Measurements from ENCODE around the gene MAP3K13.

The MAP3K13 gene

DNA sequence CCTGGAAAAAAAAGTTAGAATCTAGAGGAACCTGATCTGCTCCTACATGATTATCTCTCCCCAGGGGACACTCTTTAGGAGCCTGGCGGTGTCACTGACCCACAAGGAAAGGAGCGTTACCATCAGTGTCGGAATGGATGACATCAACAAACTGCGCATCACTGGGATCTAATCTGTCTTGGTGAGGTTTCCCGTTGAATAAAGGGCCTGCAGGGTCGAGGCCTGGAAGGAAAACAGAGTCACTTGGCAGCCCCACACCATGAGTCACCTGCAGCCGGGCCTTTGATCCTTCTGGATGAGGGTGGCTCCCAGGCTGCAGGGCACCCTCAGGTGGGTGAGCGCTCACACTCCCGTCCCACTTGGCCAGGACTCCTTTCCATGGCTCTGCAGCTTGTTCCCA is 164.4 kb downstream of the MAP3K13 start:
- CTCF ChIA-PET, result no interaction called here
- DNase-seq (ENCODE audit: extremely low spot score), result no peak
- no peak for TF ChIP-seq ARNT (IDR thresholded peaks at IDR 0.05)
- TF ChIP-seq, protein P1, sequence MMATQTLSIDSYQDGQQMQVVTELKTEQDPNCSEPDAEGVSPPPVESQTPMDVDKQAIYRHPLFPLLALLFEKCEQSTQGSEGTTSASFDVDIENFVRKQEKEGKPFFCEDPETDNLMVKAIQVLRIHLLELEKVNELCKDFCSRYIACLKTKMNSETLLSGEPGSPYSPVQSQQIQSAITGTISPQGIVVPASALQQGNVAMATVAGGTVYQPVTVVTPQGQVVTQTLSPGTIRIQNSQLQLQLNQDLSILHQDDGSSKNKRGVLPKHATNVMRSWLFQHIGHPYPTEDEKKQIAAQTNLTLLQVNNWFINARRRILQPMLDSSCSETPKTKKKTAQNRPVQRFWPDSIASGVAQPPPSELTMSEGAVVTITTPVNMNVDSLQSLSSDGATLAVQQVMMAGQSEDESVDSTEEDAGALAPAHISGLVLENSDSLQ (IDR thresholded peaks at IDR 0.05), result no peak
- no peak for TF ChIP-seq ELF4 (IDR thresholded peaks at IDR 0.05)
- TF ChIP-seq NFRKB (IDR thresholded peaks at IDR 0.05), result no peak
- TF ChIP-seq BHLHE40 (IDR thresholded peaks at IDR 0.05; ENCODE audit: borderline replicate concordance), result no peak
- TF ChIP-seq ZNF384 (IDR thresholded peaks at IDR 0.05), result no peak
- TF ChIP-seq L3MBTL2 (conservative IDR thresholded peaks at IDR 0.05), result no peak
- POLR2A ChIA-PET, result no interaction called here

GRCh38 chr3:185528532-185528931 is 165.6 kb downstream of the MAP3K13 start:
- TF ChIP-seq, protein P1 (IDR thresholded peaks at IDR 0.05), result no peak
- no peak for TF ChIP-seq FOXK2 (IDR thresholded peaks at IDR 0.05)
- no peak for TF ChIP-seq HDGF (IDR thresholded peaks at IDR 0.05; ENCODE audit: borderline replicate concordance)
- no peak for TF ChIP-seq CTBP1 (IDR thresholded peaks at IDR 0.05; ENCODE audit: borderline replicate concordance)
- no peak for TF ChIP-seq FOXA1 (IDR thresholded peaks at IDR 0.05)
- CTCF ChIA-PET, result no interaction called here
- DNase-seq (ENCODE audit: extremely low spot score), result no peak
- POLR2A ChIA-PET, result no interaction called here

DNA sequence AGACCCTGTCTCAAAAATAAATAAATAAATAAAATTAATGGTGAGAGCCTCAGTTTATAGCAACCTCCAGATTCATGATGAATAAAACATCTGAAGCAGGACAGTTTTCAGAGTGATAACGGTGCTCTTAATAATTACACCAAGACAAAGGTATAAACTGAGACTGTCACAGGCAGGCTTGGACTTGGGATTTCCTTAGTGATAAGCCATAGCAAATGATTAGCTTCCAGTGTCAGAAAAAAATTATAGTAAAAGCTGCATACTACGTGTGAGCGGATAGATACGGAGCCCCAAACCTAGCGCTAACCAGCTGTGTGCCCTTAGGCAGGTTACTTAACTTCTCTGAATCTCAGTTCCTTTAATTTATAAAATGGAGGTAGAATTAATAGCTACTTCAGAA is 167.9 kb downstream of the MAP3K13 start:
- DNase-seq (ENCODE audit: extremely low spot score), result no peak
- CTCF ChIA-PET, result no interaction called here
- POLR2A ChIA-PET, result no interaction called here
- TF ChIP-seq FOXA1 (IDR thresholded peaks at IDR 0.05) (no peak), BHLHE40 (IDR thresholded peaks at IDR 0.05; ENCODE audit: borderline replicate concordance) (no peak), TARDBP (IDR thresholded peaks at IDR 0.05) (no peak), FOXM1 (IDR thresholded peaks at IDR 0.05; ENCODE audit: borderline replicate concordance) (no peak), ELF4 (IDR thresholded peaks at IDR 0.05) (no peak), SUZ12 (IDR thresholded peaks at IDR 0.05) (no peak), ARNT (IDR thresholded peaks at IDR 0.05) (no peak), NFRKB (IDR thresholded peaks at IDR 0.05) (no peak), SP1 (IDR thresholded peaks at IDR 0.05) (no peak), LEF1 (IDR thresholded peaks at IDR 0.05; ENCODE audit: borderline replicate concordance) (no peak)
- TF ChIP-seq, protein P1 (IDR thresholded peaks at IDR 0.05), result no peak

DNA sequence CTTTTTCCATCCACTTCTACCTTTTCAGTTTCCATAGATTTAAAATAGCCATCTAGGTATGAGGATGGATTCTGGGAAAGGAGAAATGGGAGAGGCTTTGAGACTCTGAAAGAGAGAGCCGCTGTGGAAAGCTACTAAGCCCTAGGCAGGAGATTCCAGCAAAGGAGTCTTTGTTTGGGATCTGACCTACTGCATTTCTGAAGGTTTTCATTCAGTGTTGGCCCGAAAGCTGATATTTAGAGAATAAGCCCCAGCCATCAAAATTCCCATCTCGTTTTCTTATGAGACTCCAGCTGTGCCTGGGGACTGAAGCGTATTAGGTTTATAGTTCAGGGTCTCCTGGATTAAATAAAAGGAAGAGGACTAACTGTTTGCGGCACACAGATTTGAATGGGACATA is 170.0 kb downstream of the MAP3K13 start:
- ChIA-PET CTCF (no interaction called here), POLR2A (no interaction called here)
- DNase-seq (ENCODE audit: extremely low spot score), result no peak
- TF ChIP-seq, protein P1 (IDR thresholded peaks at IDR 0.05), result no peak
- TF ChIP-seq FOXK2 (IDR thresholded peaks at IDR 0.05) (no peak), L3MBTL2 (conservative IDR thresholded peaks at IDR 0.05) (no peak), ARNT (IDR thresholded peaks at IDR 0.05) (no peak), FOXM1 (IDR thresholded peaks at IDR 0.05; ENCODE audit: borderline replicate concordance) (no peak), HDGF (IDR thresholded peaks at IDR 0.05; ENCODE audit: borderline replicate concordance) (no peak), SP1 (IDR thresholded peaks at IDR 0.05) (no peak), LEF1 (IDR thresholded peaks at IDR 0.05; ENCODE audit: borderline replicate concordance) (no peak), NFRKB (IDR thresholded peaks at IDR 0.05) (no peak), FOXA1 (IDR thresholded peaks at IDR 0.05) (no peak), ELF4 (IDR thresholded peaks at IDR 0.05) (no peak), BHLHE40 (IDR thresholded peaks at IDR 0.05; ENCODE audit: borderline replicate concordance) (no peak), SUZ12 (IDR thresholded peaks at IDR 0.05) (no peak), CTBP1 (IDR thresholded peaks at IDR 0.05; ENCODE audit: borderline replicate concordance) (no peak), TARDBP (IDR thresholded peaks at IDR 0.05) (no peak)

DNA sequence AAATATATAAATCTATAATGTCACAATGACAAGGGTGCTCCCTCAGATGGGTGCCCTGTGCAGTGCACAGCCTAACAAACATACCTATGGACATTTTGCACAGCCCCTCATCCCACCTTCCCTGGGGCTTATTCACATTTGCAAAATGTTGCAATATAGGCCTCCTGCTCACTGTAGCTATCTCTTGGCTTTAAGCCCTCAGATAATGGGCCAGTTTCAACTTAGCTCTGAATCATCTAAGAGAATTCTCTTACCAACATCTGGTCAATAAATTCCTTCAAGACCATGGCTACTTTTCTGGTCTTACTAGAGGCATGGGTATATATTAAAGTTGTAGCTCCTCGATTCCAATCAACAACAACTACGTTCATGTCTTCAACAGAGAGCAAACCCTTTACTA is 171.6 kb downstream of the MAP3K13 start:
- ChIA-PET CTCF (interaction anchor here (0.6 kb wide), 1 partner anchor 67 kb away, joined by 3 read pairs; no protein-coding TSS in a partner anchor), POLR2A (no interaction called here)
- TF ChIP-seq, protein P1 (IDR thresholded peaks at IDR 0.05), result no peak
- TF ChIP-seq FOXA1 (IDR thresholded peaks at IDR 0.05) (no peak), L3MBTL2 (conservative IDR thresholded peaks at IDR 0.05) (no peak), TARDBP (IDR thresholded peaks at IDR 0.05) (no peak), NFRKB (IDR thresholded peaks at IDR 0.05) (no peak), ELF4 (IDR thresholded peaks at IDR 0.05) (no peak), ARNT (IDR thresholded peaks at IDR 0.05) (no peak), SP1 (IDR thresholded peaks at IDR 0.05) (no peak), SUZ12 (IDR thresholded peaks at IDR 0.05) (no peak), BHLHE40 (IDR thresholded peaks at IDR 0.05; ENCODE audit: borderline replicate concordance) (no peak), HDGF (IDR thresholded peaks at IDR 0.05; ENCODE audit: borderline replicate concordance) (no peak), CTBP1 (IDR thresholded peaks at IDR 0.05; ENCODE audit: borderline replicate concordance) (no peak), FOXK2 (IDR thresholded peaks at IDR 0.05) (no peak), FOXM1 (IDR thresholded peaks at IDR 0.05; ENCODE audit: borderline replicate concordance) (no peak), LEF1 (IDR thresholded peaks at IDR 0.05; ENCODE audit: borderline replicate concordance) (no peak), ZNF384 (IDR thresholded peaks at IDR 0.05) (no peak)
- no peak for DNase-seq (ENCODE audit: extremely low spot score)

Measured in HEK293T (cell line).